Lower leg skin (tissue), 4 donors: ENCODE data around the gene CTIF. TPM values are rescaled to one million over a fixed set of nuclear protein-coding genes. Genes with fewer than 3 reads are reported as not detected.

ENCODE experiments used
- DNase-seq, 2 donors: peaks; one replicate each; pipeline ENCODE4 v3.0.0-alpha.2; 2019; ENCODE audit warnings: low spot score in 2 of 2
- H3K4me3 ChIP-seq: fragments of 200-600 bp; sonication (generic); 2 replicates; pipeline ENCODE4 v1.5.1; 2017; ENCODE audit warnings: mild to moderate bottlenecking, low read depth; ENCODE audit not compliant: poor library complexity, severe bottlenecking
- POLR2A ChIP-seq, 2 donors: fragments of 450-650 bp; IDR thresholded peaks; one replicate each; pipeline ENCODE4 v1.6.1; 2016 to 2017; ENCODE audit warnings: antibody characterized with exemption in 2 of 2, mild to moderate bottlenecking in 1 of 2, moderate library complexity in 1 of 2
- whole genome bisulfite sequencing, 2 donors: methylation state at CpG; one replicate each; pipeline ENCODE4 v1.1.5; 2018; 5-methylcytosine and 5-hydroxymethylcytosine counted together
- intact Hi-C: fragments of 100-400 bp; cut with DNase I; formaldehyde crosslinking; loops from one replicate; pipeline ENCODE4 v1.15.0; 2023; ENCODE audit warnings: low total_unique reads
- total RNA-seq, 4 donors: library from RNA; depleted of rRNA; stranded (reverse); fragments of >200 nt; gene quantifications; one replicate each; pipeline ENCODE4 v1.1.0, GENCODE V29; 2016
- TF ChIP-seq, protein P1 (sequence below), 3 donors: fragments of 450-650 bp; IDR thresholded peaks; one replicate each; pipeline ENCODE4 v1.5.1; 2016; ENCODE audit warnings: antibody characterized with exemption in 3 of 3, mild to moderate bottlenecking in 3 of 3, moderate library complexity in 2 of 3

The CTIF gene
- total RNA-seq, 4 donors from 2014 or later: 22.6 to 44.0 (median 30.2) TPM

DNA sequence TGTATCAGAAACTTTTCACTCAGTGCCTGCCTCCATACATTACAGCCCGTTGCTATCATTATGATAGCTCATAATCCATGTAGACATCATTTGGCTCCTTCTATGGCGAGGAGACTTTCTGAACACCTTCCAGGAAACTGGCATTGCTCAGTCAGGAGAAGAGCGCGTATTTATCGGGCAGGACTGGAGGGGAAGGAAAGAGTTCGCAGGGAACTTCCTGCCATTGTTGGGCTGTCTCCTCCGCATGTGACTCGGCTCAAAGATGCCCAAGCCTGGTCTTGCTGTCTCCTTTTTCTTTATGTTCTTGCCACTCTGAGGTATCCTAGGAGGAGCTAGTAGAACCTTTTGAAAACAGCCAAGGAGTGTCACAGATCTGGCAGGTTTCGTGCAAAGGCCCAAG is 156.8 kb downstream of the CTIF start:
- 82 to 84% methylated on average over 9 of the region's 9 CpGs for WGBS, 2 donors
- DNase-seq: no peak
- TF ChIP-seq POLR2A (IDR thresholded peaks at IDR 0.05): no peak
- TF ChIP-seq, protein P1, sequence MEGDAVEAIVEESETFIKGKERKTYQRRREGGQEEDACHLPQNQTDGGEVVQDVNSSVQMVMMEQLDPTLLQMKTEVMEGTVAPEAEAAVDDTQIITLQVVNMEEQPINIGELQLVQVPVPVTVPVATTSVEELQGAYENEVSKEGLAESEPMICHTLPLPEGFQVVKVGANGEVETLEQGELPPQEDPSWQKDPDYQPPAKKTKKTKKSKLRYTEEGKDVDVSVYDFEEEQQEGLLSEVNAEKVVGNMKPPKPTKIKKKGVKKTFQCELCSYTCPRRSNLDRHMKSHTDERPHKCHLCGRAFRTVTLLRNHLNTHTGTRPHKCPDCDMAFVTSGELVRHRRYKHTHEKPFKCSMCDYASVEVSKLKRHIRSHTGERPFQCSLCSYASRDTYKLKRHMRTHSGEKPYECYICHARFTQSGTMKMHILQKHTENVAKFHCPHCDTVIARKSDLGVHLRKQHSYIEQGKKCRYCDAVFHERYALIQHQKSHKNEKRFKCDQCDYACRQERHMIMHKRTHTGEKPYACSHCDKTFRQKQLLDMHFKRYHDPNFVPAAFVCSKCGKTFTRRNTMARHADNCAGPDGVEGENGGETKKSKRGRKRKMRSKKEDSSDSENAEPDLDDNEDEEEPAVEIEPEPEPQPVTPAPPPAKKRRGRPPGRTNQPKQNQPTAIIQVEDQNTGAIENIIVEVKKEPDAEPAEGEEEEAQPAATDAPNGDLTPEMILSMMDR (IDR thresholded peaks at IDR 0.05): no peak
- no peak overlapping the region for H3K4me3 ChIP-seq
- intact Hi-C loops: no loop called here

DNA sequence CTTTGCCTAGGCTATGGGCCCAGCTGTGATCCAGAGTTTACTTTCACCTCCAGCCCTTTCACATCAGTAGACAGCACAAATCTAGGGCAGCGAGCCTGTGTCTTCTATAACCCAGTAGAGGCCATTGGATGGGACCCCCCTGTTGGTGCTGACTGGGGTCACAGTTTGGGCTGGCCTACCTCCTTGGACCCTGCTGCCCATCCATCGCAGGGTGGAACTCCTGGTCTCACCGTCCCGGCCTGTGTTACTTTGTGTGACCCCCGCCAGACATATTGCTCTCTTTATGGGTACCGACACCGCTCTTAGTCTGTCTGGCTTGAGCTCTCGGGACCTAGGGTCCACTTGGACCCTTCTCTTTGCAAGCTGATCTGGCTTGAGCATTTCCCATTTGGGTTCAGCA is 157.4 kb downstream of the CTIF start:
- intact Hi-C loops: no loop called here
- WGBS, 2 donors: 97% methylated on average over 8 of the region's 8 CpGs
- DNase-seq: no peak
- no peak overlapping the region for H3K4me3 ChIP-seq
- TF ChIP-seq, protein P1 (IDR thresholded peaks at IDR 0.05): no peak
- no peak for TF ChIP-seq POLR2A (IDR thresholded peaks at IDR 0.05)

DNA sequence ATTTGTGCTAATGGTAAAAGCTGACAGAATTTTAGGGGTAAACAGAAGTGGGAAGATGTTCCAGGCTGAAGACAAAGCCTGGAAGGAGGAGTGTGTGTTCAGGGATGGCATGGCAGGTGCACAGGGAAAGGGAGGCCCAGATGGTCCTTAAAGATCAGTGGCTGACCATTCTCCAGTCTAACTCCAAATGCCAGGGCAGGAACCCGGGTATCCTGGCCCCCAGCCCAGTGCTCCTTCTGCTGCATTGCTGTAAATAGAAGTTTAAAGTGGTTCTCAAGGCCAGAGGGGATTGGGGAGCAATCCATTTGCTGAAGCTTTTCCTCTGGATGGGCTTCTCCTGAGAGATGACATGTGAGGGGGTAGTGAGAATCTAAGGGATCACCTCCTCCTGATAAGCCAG is 158.6 kb downstream of the CTIF start:
- WGBS, 2 donors: 63 to 91% methylated on average over 1 of the region's 1 CpG
- no peak for TF ChIP-seq POLR2A (IDR thresholded peaks at IDR 0.05)
- TF ChIP-seq, protein P1 (IDR thresholded peaks at IDR 0.05): no peak
- DNase-seq: no peak
- intact Hi-C loops: no loop called here
- H3K4me3 ChIP-seq: no peak overlapping the region

DNA sequence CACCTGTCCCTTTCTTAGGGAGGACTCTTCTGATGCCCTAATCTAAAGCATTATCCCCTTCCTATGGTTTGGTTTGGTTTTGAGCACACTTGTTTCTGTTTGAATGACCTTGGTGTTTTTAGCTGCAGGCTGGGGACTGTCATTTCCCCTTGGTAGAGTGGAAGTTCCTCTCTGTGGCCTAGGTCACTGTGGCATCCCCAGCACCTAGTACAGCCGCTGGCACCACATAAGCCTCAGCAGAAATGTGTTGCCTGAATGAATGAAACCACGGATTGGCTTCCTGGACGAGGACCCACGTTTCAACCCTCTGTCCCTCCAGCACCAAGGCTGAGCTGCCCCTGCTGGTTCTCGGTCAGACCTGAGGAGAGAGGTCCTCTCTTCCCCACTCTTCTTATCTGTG is 159.9 kb downstream of the CTIF start:
- intact Hi-C loops: no loop called here
- WGBS, 2 donors: 86 to 90% methylated on average over 5 of the region's 5 CpGs

DNA sequence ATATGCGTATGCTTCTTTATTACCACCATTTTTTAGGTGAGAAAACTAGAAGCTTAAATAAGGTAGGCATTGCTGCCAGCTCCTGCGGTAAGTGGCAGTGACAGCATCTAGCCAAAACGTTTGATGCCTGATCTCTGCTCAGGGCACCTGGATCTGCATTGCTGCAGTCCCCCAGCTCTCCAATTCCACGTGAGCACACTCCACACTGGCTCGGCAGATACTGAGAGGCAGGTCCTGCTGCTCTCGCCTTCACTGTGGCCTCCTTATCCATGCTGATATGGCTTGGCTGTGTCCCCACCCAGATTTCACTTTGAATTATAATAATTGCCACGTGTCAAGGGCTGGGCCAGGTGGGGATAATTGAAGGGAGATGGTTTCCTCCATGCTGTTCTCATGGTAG is 160.9 kb downstream of the CTIF start:
- no peak overlapping the region for H3K4me3 ChIP-seq
- intact Hi-C loops: no loop called here
- WGBS, 2 donors: 86% methylated on average over 7 of the region's 7 CpGs
- no peak for DNase-seq
- no peak for TF ChIP-seq POLR2A (IDR thresholded peaks at IDR 0.05)
- TF ChIP-seq, protein P1 (IDR thresholded peaks at IDR 0.05): no peak

More for the DNA sequence above, 159.9 kb downstream of the CTIF start:
- no peak for TF ChIP-seq POLR2A (IDR thresholded peaks at IDR 0.05)
- TF ChIP-seq, protein P1 (IDR thresholded peaks at IDR 0.05): no peak
- DNase-seq: no peak
- no peak overlapping the region for H3K4me3 ChIP-seq

DNA sequence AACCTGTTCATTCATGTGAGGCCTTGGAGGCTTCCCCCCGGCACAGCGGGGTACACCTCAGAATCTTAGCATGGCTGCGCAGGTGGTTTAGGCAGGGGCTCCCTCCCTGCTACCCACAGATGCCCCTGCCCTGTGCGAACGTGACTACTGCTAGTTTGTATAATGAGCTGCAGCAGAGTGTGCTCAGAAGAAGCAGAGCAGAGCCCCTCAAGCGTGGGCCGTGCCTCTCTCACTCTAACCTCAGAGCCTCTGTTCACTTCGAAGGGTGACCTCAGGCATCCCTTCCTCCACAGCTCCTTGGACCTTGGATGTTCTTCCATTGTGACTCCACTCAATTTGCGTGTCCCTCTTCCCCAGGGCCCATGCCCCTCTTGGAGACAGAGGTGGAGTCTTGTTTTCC is 161.6 kb downstream of the CTIF start:
- DNase-seq: no peak
- intact Hi-C loops: no loop called here
- H3K4me3 ChIP-seq: no peak overlapping the region
- TF ChIP-seq, protein P1 (IDR thresholded peaks at IDR 0.05): no peak
- no peak for TF ChIP-seq POLR2A (IDR thresholded peaks at IDR 0.05)
- 94 to 97% methylated on average over 9 of the region's 9 CpGs for WGBS, 2 donors
